Fibroblast of skin of right quadriceps (primary cell): ENCODE data around the gene ETNK2.

Experiments used
- DNase-seq: peaks from one replicate; pipeline ENCODE4 v3.0.0-alpha.2; 2013

Gene ETNK2

GRCh38 chr1:204147406-204148383, 4.1 kb downstream of the ETNK2 start:
- no peak for DNase-seq

- no peak for DNase-seq
These were observed 4.9 kb downstream of the ETNK2 start for GRCh38 chr1:204146965-204147364.

GRCh38 chr1:204146309-204146708, 5.5 kb downstream of the ETNK2 start:
- no peak for DNase-seq

GRCh38 chr1:204145033-204145504, 6.8 kb downstream of the ETNK2 start:
- DNase-seq, result no peak

GRCh38 chr1:204143276-204144041, 8.4 kb downstream of the ETNK2 start:
- no peak for DNase-seq

GRCh38 chr1:204142032-204142974, 9.5 kb downstream of the ETNK2 start:
- no peak for DNase-seq

GRCh38 chr1:204141131-204141530, 10.7 kb downstream of the ETNK2 start:
- DNase-seq, result no peak

- DNase-seq, result no peak
These were observed 11.9 kb downstream of the ETNK2 start for GRCh38 chr1:204139952-204140351.

GRCh38 chr1:204139088-204139487, 12.8 kb downstream of the ETNK2 start:
- no peak for DNase-seq

GRCh38 chr1:204136814-204137213, 15.0 kb downstream of the ETNK2 start:
- no peak for DNase-seq

GRCh38 chr1:204134103-204134502, 17.7 kb downstream of the ETNK2 start:
- DNase-seq, result no peak

- no peak for DNase-seq
These were observed 19.1 kb downstream of the ETNK2 start for GRCh38 chr1:204132718-204133117.

- DNase-seq, result no peak
These were observed 19.9 kb downstream of the ETNK2 start for GRCh38 chr1:204131978-204132377.

- peak; percentile 88 for DNase-seq
These were observed 20.6 kb downstream of the ETNK2 start for GRCh38 chr1:204130981-204131892.

- no peak for DNase-seq
These were observed 21.7 kb downstream of the ETNK2 start for GRCh38 chr1:204130178-204130577.

GRCh38 chr1:204128964-204129896, 22.6 kb downstream of the ETNK2 start:
- DNase-seq, result peak; percentile 63

- no peak for DNase-seq
These were observed 23.3 kb downstream of the ETNK2 start for GRCh38 chr1:204128464-204128963.

GRCh38 chr1:204127597-204128242, 24.1 kb downstream of the ETNK2 start:
- DNase-seq, result peak; percentile 85

- no peak for DNase-seq
These were observed 24.9 kb downstream of the ETNK2 start for GRCh38 chr1:204126956-204127355.
